SJSA1 (cell line): ENCODE measurements around the gene DNAH8. TPM values are rescaled to one million over a fixed set of nuclear protein-coding genes. Genes with fewer than 3 reads are reported as not detected.

ENCODE experiments used
- DNase-seq, 2 experiments: peaks; one replicate each; pipeline ENCODE4 v3.0.0-alpha.2; 2015 to 2020; ENCODE audit warnings: low spot score in 2 of 2, low read depth in 1 of 2
- H3K27ac ChIP-seq: fragments of 250-450 bp; sonication (Bioruptor Pico); 2 replicates; pipeline ENCODE4 v1.5.1; 2020; ENCODE audit warnings: mild to moderate bottlenecking, moderate library complexity
- H3K27me3 ChIP-seq: fragments of 250-450 bp; sonication (Bioruptor Pico); replicated peaks from 2 replicates; pipeline ENCODE4 v1.5.1; 2020; ENCODE audit warnings: mild to moderate bottlenecking, moderate library complexity
- H3K36me3 ChIP-seq: fragments of 250-450 bp; sonication (Bioruptor Pico); 2 replicates; pipeline ENCODE4 v1.5.1; 2020; ENCODE audit warnings: mild to moderate bottlenecking
- H3K4me1 ChIP-seq: fragments of 250-450 bp; sonication (Bioruptor Pico); replicated peaks from 2 replicates; pipeline ENCODE4 v1.6.1; 2021; ENCODE audit warnings: mild to moderate bottlenecking
- H3K4me3 ChIP-seq: fragments of 250-450 bp; sonication (Bioruptor Pico); 2 replicates; pipeline ENCODE4 v1.5.1; 2020; ENCODE audit warnings: mild to moderate bottlenecking
- H3K9me3 ChIP-seq: fragments of 250-450 bp; sonication (Bioruptor Pico); replicated peaks from 2 replicates; pipeline ENCODE4 v1.5.1; 2020; ENCODE audit warnings: mild to moderate bottlenecking
- total RNA-seq: library from RNA; depleted of rRNA; stranded (reverse); fragments of >200 nt; shearing (Covaris generic); gene quantifications from 2 replicates; pipeline ENCODE4 v1.2.3, GENCODE V29; 2014

The DNAH8 gene
- total RNA-seq, 1 experiment from 2014 or later: not detected

DNA sequence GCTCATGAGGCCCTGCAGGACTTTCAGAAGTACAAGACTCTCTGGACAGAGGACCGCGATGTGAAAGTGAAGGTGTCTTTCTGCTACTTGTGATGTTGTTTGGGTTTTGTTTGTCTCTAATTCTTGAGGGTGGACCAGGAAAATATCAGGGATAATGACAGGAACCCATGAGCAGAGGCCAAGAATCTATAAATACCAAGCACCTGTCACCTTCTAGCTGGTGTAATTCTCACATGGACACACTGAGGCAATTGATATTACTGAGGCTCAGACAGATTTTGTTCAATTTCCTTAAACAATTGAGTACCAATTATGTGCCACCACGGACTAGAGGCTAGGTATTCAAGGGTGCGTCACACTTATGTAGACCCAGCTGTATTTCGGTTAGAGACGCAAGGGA, 107.9 kb downstream of the DNAH8 start:
- Histone ChIP-seq H3K4me1 (no peaks in the 10 kb centered on the region), H3K9me3 (no peaks in the 10 kb centered on the region), H3K27ac (no peak overlapping the region), H3K27me3 (no peaks in the 10 kb centered on the region), H3K36me3 (no peaks in the 10 kb centered on the region), H3K4me3 (no peak overlapping the region)
- DNase-seq: no peak

DNA sequence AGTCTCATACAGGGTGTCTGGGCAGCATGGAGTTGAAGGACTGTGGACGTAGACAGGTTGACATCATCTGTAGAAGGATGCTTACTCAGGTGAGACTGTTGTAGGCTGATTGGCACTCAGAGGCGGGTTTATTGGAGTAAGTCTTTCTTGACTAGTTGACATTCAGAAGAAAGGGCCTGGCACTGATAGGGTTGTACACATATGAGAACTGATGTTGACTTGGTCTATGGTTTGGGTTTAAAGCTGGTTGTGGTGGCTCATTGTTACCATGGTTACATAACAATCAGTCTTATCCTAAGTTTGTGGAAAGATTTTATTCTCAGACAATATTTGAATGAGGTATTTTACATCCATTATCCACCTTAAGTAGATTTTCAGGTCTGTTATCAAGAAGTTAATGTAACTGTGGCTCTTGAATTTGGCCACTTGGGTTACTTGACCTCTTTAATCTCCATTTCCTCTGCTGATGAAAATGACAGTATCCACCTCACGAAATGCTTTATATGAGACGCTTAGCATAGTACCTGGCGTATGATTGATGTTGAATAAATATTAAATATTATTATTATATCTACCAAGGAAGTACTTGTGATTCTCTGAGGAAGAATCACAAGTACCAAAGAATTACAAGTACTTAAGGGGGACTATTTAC, 109.3 kb downstream of the DNAH8 start:
- DNase-seq: no peak
- Histone ChIP-seq H3K27ac (no peak overlapping the region), H3K4me3 (no peak overlapping the region), H3K9me3 (no peaks in the 10 kb centered on the region), H3K36me3 (no peaks in the 10 kb centered on the region), H3K27me3 (no peaks in the 10 kb centered on the region), H3K4me1 (no peaks in the 10 kb centered on the region)

DNA sequence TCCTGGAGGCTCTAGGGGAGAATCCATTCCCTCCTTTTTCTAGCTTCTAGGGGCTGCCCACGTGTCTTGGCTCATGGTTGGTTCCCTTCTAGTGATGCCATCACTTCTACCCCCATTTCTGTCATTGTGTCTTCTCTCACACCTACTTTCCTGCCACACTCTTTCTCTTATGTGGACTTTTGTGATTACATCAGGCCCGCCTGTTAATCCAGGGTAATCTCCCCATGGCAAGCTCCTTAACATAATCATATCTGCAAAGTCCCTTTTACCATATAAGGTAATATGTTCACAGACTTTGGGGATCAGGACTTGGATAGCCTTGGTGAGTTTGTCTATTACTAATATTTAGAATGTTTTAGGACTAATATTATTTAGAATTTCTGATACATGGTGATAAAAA, 111.9 kb downstream of the DNAH8 start:
- Histone ChIP-seq H3K4me3 (no peak overlapping the region), H3K27me3 (no peaks in the 10 kb centered on the region), H3K4me1 (no peaks in the 10 kb centered on the region), H3K27ac (no peak overlapping the region), H3K9me3 (no peaks in the 10 kb centered on the region), H3K36me3 (no peaks in the 10 kb centered on the region)
- no peak for DNase-seq

DNA sequence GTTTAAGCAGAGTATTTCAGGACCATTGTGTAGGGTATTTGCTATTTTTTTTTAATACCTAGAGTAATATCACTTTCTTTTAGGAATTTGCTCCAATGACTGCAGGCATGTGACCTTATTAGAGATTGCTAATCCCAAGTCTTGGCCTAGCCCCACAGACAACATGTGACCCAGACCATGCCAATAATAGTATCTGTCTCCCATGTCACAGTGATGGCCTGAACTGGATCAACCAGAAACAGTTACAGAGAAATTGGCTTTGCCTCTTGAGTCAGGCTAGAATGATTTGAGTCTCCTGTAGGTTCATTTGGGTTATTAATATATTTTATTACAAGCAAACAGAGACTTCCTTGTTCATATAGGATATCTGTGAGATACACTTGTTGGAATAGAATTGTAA, 116.8 kb downstream of the DNAH8 start:
- no peak for DNase-seq
- Histone ChIP-seq H3K36me3 (no peaks in the 10 kb centered on the region), H3K27me3 (no peaks in the 10 kb centered on the region), H3K4me1 (no peaks in the 10 kb centered on the region), H3K9me3 (no peaks in the 10 kb centered on the region), H3K4me3 (no peak overlapping the region), H3K27ac (no peak overlapping the region)

DNA sequence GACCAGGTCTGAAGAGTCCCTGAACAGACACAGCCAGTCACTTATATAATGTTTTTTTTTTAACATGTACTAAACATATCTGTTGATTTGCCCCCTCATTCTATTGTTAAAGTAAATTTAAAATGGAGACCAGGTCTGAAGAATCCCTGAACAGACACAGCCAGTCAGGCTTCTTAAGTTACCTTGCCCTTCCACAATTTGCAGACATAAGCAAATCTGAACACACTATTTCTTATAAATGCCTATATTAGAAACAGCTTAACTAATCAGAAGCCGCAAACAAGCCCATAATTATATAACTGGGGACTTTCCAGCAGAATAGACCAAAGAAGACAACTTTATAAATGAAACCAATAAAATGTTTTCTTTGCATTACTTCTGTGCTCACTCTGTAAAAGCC, 118.2 kb downstream of the DNAH8 start:
- Histone ChIP-seq H3K27me3 (no peaks in the 10 kb centered on the region), H3K36me3 (no peaks in the 10 kb centered on the region), H3K27ac (no peak overlapping the region), H3K4me3 (no peak overlapping the region), H3K4me1 (no peaks in the 10 kb centered on the region), H3K9me3 (no peaks in the 10 kb centered on the region)
- no peak for DNase-seq

DNA sequence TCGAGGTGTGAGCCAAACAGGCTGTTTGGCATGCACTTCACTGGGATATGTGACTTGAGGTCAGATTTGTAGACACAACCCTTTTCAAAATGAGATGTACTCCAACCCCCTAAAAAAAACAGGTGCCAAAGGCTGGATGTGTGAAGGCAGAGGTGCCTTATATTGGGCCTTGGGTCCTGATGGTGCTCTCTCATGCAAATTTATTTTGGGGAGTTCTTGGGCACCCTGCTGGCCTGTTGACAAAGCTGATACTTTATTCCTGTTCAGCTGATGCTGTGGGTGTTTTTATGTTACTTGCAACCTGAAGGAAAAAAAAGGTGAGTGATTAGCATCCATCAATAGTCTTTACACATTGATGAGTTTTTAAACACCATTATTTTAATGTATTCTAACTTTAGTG, 121.5 kb downstream of the DNAH8 start:
- no peak for DNase-seq
- Histone ChIP-seq H3K4me1 (no peaks in the 10 kb centered on the region), H3K36me3 (no peaks in the 10 kb centered on the region), H3K4me3 (no peak overlapping the region), H3K9me3 (no peaks in the 10 kb centered on the region), H3K27ac (no peak overlapping the region), H3K27me3 (no peaks in the 10 kb centered on the region)

DNA sequence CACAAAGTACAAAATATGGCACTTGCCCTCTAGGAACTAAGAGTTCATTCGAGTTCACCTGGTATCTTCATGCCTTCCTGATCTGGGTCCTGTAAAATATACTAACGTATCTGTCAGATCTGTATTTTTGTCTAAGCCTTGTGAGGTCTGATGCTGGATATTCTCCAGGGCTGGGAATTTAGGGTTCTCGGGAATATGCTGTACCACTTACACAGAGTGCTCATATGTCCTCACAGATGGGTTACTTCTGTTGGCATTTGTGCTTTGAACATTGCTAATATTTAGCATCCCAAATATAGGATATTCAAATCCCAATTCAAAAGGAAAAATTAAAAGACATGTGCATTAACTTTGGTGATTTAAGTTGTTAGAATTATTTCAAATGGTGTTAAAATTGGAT, 122.0 kb downstream of the DNAH8 start:
- Histone ChIP-seq H3K9me3 (no peaks in the 10 kb centered on the region), H3K4me3 (no peak overlapping the region), H3K27ac (no peak overlapping the region), H3K4me1 (no peaks in the 10 kb centered on the region), H3K27me3 (no peaks in the 10 kb centered on the region), H3K36me3 (no peaks in the 10 kb centered on the region)
- no peak for DNase-seq

DNA sequence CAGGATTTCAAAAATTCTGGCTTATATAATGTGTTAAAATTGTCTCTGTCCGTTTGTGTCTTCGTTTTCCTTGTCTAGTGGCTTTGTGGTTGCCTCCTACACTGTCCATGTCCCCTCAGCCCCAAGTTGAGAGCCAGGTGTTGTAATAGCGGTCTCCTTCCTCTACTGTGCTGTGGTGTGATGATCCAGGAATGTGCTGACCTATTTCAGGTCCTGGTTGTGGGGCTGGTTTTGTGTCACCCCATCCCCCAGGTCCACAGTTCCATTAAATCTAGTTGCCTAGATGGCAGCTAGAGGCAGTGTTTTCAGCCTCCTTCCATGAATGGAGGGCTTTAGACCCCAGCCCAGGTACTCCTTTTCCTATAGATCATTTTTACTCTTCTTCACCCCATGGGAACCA, 128.7 kb downstream of the DNAH8 start:
- Histone ChIP-seq H3K27ac (no peak overlapping the region), H3K27me3 (peaks cover 5% of the 10 kb centered on the region; the same call in 1 of the 2 replicates), H3K4me3 (no peak overlapping the region), H3K4me1 (no peaks in the 10 kb centered on the region), H3K36me3 (no peaks in the 10 kb centered on the region), H3K9me3 (no peaks in the 10 kb centered on the region)
- DNase-seq: no peak

DNA sequence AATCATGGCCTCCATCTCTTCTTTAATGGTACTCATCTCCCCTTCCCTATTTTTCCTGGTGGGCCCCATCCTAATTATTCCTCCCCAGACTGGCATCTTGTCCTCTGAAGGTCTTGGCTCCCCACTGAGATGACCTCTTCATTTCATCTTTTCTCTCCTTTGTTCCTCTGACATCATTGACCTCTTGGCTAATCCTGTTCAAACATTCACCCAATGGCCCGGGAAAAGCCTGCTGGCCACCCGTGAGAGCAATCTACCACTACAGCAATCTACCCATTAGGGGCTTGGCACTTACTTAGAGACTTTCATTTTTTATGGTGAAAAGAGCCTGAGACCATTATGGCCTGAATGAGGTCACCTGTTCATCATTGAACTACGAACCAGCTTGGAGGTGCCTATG, 130.8 kb downstream of the DNAH8 start:
- Histone ChIP-seq H3K4me3 (no peak overlapping the region), H3K4me1 (no peaks in the 10 kb centered on the region), H3K27me3 (peaks cover 9% of the 10 kb centered on the region; the same call in 1 of the 2 replicates), H3K36me3 (no peaks in the 10 kb centered on the region), H3K9me3 (no peaks in the 10 kb centered on the region), H3K27ac (no peak overlapping the region)
- DNase-seq: no peak

DNA sequence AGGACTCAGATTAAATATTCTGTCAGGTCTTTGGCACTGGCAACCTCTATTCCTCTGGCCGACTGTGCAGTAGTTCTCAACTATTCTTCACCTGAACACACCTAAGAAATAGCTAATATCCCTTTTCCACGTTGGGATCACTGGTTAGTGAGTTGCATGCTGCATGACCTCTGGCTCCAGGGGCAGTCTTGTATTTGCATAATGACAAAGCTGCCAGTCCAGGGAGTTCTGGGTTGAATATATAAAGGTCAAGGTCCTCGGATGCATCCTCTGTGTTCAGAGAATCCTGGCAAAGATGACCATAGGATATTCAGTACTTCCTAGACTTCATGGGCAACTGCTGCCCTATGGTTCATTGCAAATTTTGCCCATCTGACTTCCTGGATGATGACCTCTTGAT, 131.2 kb downstream of the DNAH8 start:
- H3K27ac ChIP-seq: no peak overlapping the region

DNA sequence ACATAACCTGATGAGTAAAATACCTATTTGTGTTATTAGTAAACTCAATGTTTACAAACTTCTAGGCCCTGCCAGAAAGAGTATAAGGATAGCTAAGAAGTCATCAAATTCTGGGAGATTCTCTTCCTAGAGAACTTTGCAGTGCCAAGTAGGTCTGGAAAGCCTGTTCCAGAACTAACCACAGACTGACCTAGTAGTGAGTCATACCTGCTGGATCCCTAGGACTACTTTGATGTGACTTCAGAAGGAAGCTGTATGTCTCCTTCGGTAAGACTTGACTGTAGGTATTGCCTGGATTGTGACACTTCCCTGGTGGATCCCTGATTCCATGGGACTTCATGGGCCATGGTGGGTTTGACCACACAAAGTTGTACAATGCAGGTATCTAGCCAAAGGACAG, 131.7 kb downstream of the DNAH8 start:
- no peaks in the 10 kb centered on the region for H3K4me1 ChIP-seq
- no peak overlapping the region for H3K4me3 ChIP-seq
- H3K27ac ChIP-seq: no peak overlapping the region
- H3K27me3 ChIP-seq: peaks cover 13% of the 10 kb centered on the region
- no peaks in the 10 kb centered on the region for H3K36me3 ChIP-seq
- H3K9me3 ChIP-seq: no peaks in the 10 kb centered on the region
- DNase-seq: no peak

More for the DNA sequence above, 131.2 kb downstream of the DNAH8 start:
- DNase-seq: no peak
- Histone ChIP-seq H3K27me3 (peaks cover 9% of the 10 kb centered on the region), H3K36me3 (no peaks in the 10 kb centered on the region), H3K4me1 (no peaks in the 10 kb centered on the region), H3K9me3 (no peaks in the 10 kb centered on the region), H3K4me3 (no peak overlapping the region)

DNA sequence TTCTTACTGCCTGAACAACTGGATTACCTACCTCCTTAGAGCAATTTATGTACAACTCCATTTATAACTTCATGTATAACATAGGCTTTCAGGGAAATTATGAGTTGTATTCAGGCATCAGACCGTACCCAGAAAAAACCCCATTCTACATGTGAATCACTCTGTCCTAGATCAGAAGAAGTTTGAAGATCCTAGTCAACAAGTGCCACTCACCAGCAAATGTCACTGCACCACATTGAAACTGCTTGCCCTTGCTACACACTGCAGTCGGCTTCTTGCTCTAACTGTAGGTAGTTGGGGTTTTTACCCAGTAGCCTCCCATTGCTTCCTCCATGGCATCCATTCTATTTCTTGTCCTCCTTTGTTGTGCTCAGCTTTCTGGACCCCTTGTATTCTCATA, 132.4 kb downstream of the DNAH8 start:
- H3K27ac ChIP-seq: no peak overlapping the region

DNA sequence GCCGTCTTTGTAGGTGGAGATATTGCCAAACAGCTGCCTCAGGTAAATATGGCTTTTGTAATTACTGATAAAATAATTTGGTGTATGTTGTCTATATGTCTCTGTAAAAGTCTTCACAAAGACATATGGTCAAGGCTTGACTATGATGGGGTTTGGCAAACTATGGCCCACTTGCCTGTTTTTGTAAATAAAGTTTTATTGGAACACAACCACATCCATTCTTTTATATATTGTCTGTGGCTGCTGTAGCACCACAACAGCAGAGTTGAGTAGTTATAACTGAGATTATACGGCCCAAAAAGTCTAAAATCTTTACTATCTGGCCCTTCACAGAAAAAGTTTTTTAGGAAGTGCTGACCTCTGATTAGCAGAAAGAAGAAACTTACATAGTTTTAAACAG, 133.6 kb downstream of the DNAH8 start:
- DNase-seq: no peak
- Histone ChIP-seq H3K4me1 (no peaks in the 10 kb centered on the region), H3K4me3 (no peak overlapping the region), H3K27me3 (peaks cover 13% of the 10 kb centered on the region; the same call in 1 of the 2 replicates), H3K9me3 (no peaks in the 10 kb centered on the region), H3K27ac (no peak overlapping the region), H3K36me3 (no peaks in the 10 kb centered on the region)

More for the DNA sequence above, 132.4 kb downstream of the DNAH8 start:
- no peaks in the 10 kb centered on the region for H3K36me3 ChIP-seq
- H3K27me3 ChIP-seq: peaks cover 13% of the 10 kb centered on the region
- DNase-seq: no peak
- no peaks in the 10 kb centered on the region for H3K9me3 ChIP-seq
- no peak overlapping the region for H3K4me3 ChIP-seq
- H3K4me1 ChIP-seq: no peaks in the 10 kb centered on the region

DNA sequence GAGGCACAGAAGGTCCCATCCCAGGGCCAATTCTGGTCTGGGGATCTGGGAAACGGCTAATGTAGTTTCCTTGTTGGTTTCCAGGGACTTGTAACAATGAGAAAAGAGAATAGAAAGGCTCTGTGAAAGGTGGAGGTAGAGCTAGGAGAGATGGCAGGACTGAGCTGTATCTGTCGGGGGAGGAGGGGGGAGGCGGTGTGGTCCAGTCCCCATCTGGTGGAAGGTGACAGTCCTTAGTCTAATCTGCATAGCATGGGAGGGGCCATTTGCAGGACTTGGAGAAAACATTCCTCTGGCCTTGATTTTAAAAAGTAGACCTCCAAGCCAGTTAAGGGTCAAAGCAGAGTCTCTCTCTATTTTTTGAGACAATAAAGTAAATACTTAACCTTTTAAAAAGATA, 137.1 kb downstream of the DNAH8 start:
- no peak overlapping the region for H3K4me3 ChIP-seq
- H3K4me1 ChIP-seq: no peaks in the 10 kb centered on the region
- no peaks in the 10 kb centered on the region for H3K36me3 ChIP-seq
- no peaks in the 10 kb centered on the region for H3K9me3 ChIP-seq
- H3K27ac ChIP-seq: no peak overlapping the region
- H3K27me3 ChIP-seq: peaks cover 17% of the 10 kb centered on the region
- no peak for DNase-seq

DNA sequence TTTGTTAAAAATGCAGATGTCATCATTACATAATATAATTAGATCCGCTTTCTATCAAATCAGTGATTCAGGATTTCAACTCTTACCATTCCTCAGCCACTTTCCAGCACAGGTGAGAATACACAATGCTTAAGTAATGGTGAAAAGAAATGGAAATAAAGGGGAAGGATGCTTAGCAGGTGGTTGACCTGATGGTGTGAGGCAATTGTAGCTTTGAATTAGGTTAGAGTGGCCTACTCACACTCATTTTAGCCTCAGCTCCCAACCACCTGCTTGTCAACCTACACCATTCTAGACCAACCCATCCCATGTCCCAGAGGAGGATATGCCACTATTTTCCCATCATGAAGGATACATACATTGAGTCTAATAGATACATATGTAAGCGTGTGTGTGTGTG, 138.1 kb downstream of the DNAH8 start:
- H3K4me1 ChIP-seq: no peaks in the 10 kb centered on the region
- H3K9me3 ChIP-seq: no peaks in the 10 kb centered on the region
- H3K4me3 ChIP-seq: no peak overlapping the region
- H3K27me3 ChIP-seq: peaks cover 16% of the 10 kb centered on the region
- DNase-seq: no peak
- H3K27ac ChIP-seq: no peak overlapping the region
- H3K36me3 ChIP-seq: no peaks in the 10 kb centered on the region
